CD4-positive, alpha-beta T cell treated with Interleukin-15 for 4 hours (primary cell): Measurements from ENCODE around the gene TMA7.
"Not testable (repeated sequence)": the region's sequence is repeated elsewhere in the genome, so short reads cannot be mapped to it uniquely, and the experiment has no call there.

Experiments used
- DNase-seq: peaks from one replicate; pipeline ENCODE4 v3.0.0-alpha.2; 2020; ENCODE audit warnings: low spot score

TMA7 gene

GRCh38 chr3:48468329-48468731, 28.3 kb downstream of the TMA7 start:
- DNase-seq: no peak

- no peak for DNase-seq
Observed at GRCh38 chr3:48469046-48469915, 29.2 kb downstream of the TMA7 start.

GRCh38 chr3:48470286-48470685, 30.2 kb downstream of the TMA7 start:
- no peak for DNase-seq

GRCh38 chr3:48472673-48472922, 32.5 kb downstream of the TMA7 start:
- no peak for DNase-seq

- peak; percentile 94 for DNase-seq
Observed at GRCh38 chr3:48472923-48473616, 33.0 kb downstream of the TMA7 start.

GRCh38 chr3:48473617-48473952, 33.5 kb downstream of the TMA7 start:
- no peak for DNase-seq

GRCh38 chr3:48474031-48474430, 34.0 kb downstream of the TMA7 start:
- DNase-seq: not testable (repeated sequence)

GRCh38 chr3:48474619-48475018, 34.6 kb downstream of the TMA7 start:
- no peak for DNase-seq

GRCh38 chr3:48475188-48475587, 35.1 kb downstream of the TMA7 start:
- DNase-seq: no peak

GRCh38 chr3:48476426-48477053, 36.5 kb downstream of the TMA7 start:
- no peak for DNase-seq

- DNase-seq: no peak
Observed at GRCh38 chr3:48477959-48478520, 38.0 kb downstream of the TMA7 start.

- DNase-seq: peak; percentile 63
Observed at GRCh38 chr3:48478626-48479555, 38.8 kb downstream of the TMA7 start.

GRCh38 chr3:48480891-48481290, 40.8 kb downstream of the TMA7 start:
- not testable (repeated sequence) for DNase-seq

GRCh38 chr3:48482822-48483221, 42.8 kb downstream of the TMA7 start:
- not testable (repeated sequence) for DNase-seq

- no peak for DNase-seq
Observed at GRCh38 chr3:48486952-48487351, 46.9 kb downstream of the TMA7 start.

GRCh38 chr3:48492461-48493202, 52.6 kb downstream of the TMA7 start:
- no peak for DNase-seq

GRCh38 chr3:48493203-48493501, 53.1 kb downstream of the TMA7 start:
- DNase-seq: no peak
